ENCODE data around the gene TMEM123.

GRCh38 chr11:102384419-102385079 is 68.0 kb downstream of the TMEM123 start:
- no peak for TF ChIP-seq CTCF (IDR thresholded peaks at IDR 0.05)
- no peak for TF ChIP-seq POLR2A (IDR thresholded peaks at IDR 0.05)
- no peak for TF ChIP-seq EP300 (IDR thresholded peaks at IDR 0.05)

Measured in suprapubic skin (tissue), 3 donors.